ENCODE data around the gene COL20A1.

DNA sequence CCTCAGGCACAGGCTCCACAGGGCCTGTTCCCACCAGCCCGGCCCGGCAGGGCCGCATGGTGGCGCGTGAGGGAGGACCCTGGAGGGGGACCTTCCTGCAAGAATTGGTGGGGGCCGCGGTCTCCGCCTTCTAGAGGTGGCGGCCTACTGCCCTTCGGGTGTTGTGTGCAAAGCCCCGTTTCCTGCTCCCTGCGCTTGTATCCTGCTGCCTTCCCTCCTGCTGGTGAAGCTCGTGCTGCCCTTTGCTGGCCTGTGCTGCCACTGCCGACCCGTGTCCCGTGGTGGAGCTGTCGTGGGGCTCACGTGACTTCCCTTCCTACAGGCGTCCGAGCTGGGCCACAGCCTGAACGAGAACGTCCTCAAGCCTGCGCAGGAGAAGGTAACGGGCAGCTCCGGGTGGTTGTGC lies 8.4 kb upstream of the COL20A1 start:
- no peak for TF ChIP-seq EZH2 (IDR thresholded peaks at IDR 0.05; ENCODE audit: borderline replicate concordance, insufficient read depth, low read depth, low read length, poor library complexity, severe bottlenecking)
- TF ChIP-seq CTCF (IDR thresholded peaks at IDR 0.05): no peak

Measured in B cell (primary cell).